Skeletal muscle cell (primary cell): ENCODE measurements around the gene GRSF1.
"Not testable (repeated sequence)": the region's sequence is repeated elsewhere in the genome, so short reads cannot be mapped to it uniquely, and the experiment has no call there.

Experiments used
- DNase-seq: peaks from one replicate; pipeline ENCODE4 v3.0.0-alpha.2; 2010; ENCODE audit warnings: low read depth
- H3K4me3 ChIP-seq: 2 replicates; pipeline ENCODE4 v1.5.1; 2011; ENCODE audit warnings: low read depth, mild to moderate bottlenecking, control low read depth, low read length, moderate library complexity

The GRSF1 gene, protein sequence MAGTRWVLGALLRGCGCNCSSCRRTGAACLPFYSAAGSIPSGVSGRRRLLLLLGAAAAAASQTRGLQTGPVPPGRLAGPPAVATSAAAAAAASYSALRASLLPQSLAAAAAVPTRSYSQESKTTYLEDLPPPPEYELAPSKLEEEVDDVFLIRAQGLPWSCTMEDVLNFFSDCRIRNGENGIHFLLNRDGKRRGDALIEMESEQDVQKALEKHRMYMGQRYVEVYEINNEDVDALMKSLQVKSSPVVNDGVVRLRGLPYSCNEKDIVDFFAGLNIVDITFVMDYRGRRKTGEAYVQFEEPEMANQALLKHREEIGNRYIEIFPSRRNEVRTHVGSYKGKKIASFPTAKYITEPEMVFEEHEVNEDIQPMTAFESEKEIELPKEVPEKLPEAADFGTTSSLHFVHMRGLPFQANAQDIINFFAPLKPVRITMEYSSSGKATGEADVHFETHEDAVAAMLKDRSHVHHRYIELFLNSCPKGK

DNA sequence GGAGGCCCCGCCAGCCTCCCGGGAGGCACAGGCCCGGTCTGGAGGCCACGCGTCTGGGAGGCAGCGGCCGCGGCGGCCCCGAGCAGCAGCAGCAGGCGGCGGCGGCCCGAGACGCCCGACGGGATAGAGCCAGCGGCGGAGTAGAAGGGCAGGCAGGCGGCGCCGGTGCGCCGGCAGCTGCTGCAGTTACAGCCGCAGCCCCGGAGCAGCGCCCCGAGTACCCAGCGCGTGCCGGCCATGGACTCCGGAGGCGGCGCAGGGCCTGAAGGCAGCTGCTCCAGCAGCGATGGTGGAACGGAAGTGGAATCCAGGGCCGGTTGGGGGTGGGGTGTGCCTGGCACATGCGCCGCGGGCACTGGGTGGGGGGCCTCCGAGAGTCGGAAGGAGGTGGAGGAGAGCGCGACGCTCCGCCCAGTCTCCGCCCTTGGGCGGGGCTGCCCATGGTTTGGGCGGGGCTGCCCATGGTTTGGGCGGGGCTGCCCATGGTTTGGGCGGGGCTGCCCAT is at the start of gene GRSF1:
GRSF1 (minus strand) TSS at position 302 of the 505 bp plus-strand sequence; CDS start at position 239, 63 bp downstream.
- peak; percentile 77 for DNase-seq
- peak within 1 kb of the TSS; percentile 95 for H3K4me3 ChIP-seq

DNA sequence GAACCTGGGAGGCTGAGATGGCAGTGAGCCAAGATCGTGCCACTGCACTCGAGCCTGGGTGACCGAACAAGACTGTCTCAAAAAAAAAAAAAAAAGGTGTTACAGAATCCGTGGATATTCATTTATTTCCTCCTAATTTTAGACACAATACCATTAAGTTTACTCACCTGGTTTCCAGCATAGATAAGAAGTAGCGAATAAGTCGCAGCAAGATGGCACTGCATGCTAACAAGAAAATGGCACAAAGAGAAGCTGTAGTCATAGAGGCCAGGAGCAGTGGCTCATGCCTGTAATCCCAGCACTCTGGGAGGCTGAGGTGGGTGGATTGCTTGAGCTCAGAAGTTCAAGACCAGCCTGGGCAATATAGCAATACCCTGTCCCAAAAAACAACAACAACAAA is 45.5 kb upstream of the GRSF1 start:
- no peak overlapping the region for H3K4me3 ChIP-seq
- DNase-seq, result no peak

DNA sequence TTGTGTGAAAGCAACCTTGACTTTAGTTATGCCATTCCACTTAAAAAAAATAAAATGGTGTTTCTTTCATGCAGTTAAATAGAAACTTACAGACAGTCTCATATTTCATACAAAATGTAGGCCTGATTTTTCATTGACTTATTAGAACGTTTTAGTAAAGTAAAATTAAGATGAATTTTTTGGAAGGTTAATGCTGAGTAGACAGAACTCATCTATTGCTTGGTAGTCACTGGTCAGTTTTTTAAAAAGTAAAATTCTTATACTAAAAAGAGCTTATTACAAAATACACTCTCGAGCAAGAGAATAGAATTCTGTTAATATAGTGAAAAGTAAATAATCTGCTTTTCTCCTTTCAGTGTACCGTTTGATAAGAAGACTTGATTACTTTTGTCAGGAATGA is 41.0 kb upstream of the GRSF1 start:
- H3K4me3 ChIP-seq, result no peak overlapping the region
- DNase-seq, result no peak

DNA sequence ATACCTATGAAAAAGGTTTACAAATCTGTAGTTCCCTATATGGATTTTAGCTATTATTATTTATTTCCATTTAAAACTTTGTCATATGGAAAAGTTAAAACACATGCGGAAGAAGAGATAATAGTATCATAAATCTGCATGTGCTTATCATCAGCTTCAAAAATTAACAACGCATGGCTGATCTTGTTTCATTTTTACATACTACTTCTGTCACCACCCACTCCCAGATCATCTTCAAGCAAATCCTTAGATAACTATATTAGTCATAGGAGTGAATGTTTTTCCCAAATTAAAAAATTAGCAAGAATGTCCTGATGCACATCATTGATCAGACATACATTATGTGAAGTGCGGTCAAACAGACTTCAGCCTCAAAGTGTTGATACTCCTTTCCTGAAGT is 37.9 kb upstream of the GRSF1 start:
- no peak overlapping the region for H3K4me3 ChIP-seq
- no peak for DNase-seq

DNA sequence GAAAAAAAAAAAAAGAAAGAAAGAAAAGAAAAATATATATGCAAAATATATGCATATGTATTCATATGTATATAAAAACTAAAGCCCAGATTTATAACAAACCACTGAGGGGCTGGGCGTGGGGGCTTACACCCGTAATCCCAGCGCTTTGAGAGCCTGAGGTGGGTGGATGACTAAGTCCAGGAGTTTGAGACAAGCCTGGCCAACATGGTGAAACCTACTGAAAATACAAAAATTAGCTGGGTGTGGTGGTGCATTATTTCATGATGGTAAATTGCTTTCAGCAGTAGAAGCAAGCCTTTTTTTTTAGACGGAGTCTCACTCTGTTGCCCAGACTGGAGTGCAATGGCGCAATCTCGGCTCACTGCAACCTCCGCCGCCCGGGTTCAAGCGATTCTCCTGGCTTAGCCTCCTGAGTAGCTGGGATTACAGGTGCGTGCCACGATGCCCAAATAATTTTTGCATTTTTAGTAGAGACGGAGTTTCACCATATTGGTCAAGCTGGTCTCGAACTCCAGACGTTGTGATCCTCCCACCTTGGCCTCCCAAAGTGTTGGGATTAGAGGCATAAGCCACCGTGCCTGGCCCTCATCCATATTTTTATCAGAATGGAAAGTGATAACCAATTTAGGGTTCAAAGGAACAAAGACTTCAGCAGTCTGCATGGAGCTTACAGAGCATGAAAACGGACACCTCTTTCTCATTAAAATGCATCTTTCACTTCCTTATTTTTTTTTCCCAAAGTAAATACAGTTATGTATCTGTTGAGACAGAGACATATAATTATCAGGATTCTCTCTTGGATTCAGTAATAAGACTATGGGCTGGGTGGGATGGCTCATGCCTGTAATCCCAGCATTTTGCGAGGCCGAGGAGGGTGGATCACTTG is 34.8 kb upstream of the GRSF1 start:
- H3K4me3 ChIP-seq, result no peak overlapping the region
- no peak for DNase-seq

DNA sequence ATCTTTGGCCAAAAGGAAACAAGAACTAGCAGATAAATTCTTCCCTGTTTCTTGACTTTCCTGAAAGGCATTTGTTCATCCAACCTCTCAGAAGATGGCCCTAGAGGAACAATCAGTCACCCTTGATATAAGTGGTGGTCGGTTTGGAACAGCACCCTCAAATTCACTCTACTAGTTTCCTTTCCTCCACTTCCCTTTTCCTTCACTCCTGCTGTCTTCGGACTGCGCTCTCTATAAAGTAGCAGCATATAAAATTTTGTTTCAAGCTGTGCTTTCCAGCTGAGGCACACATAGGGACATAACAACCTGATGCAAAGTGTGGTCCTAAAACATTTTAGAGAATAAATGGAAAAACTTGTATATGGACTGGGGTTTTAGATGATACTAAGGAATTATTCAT is 33.5 kb upstream of the GRSF1 start:
- DNase-seq, result no peak
- H3K4me3 ChIP-seq, result no peak overlapping the region

DNA sequence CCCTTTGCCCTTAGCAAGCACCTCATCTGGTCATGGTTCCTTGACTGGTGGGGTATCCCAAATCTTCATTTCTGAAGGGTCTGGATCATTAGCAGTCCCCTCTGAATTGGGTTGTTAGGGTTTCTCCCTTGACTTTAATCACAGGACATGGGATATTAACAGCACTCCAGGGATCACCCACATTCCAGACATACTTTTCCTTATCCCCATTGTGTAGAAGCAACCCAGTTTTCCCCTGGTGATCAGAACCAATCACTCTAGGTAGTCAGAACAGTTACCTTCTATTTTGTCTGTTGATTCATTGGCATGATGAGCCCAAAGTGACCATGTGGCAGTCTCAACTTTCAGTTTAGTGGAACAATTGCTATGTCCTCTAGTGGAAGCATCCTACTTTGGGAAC is 29.1 kb upstream of the GRSF1 start:
- no peak for DNase-seq
- H3K4me3 ChIP-seq, result no peak overlapping the region

DNA sequence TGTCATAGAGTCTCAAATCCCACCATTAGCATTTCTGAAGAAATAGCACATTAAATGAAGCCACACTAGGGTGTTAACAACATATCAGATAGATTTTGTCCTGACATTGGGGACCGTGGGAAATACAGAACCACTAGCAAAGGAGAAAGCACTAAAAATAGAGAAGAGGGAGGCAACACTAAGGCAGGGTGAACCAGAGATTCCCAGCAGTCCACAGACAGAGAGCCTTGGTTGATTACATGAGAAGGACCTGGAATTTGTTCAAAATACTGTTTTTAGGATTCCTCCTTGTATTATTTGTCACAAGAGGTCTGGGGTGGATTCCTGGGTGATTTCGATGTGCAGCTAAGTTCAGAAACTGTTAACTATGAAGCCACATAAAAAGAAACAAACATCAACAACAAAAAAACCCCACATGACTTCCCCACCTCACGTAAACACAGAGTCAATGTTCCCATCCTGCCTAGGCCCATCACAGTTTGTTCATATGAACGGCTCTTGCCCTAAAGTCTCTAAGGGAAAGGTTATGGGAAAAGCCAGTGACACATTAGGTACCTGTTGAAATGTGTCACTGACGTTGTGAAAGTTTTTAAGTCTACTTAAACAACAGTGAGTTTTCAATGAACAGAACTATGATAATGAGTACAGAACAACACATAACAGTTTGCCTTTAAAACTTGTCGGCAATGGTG is 23.6 kb upstream of the GRSF1 start:
- H3K4me3 ChIP-seq, result no peak overlapping the region
- DNase-seq, result no peak

DNA sequence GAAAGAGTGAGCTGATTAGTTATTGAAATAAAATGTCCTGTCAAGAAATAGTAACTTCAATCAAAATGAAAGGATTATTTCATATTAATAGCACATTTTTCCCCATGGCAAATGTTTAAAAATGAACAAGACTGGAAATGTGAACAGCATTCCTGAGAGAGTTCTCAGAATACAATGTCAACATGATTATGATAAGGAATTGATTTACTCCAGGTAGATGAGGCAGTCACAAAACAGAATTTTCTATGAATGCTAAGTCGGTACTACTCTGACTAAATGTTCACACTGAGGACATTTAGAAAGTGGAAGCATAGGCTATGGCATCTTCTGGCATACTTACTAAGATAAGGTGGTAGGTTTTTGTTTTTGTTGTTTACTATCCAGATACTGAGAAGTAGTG is 19.4 kb upstream of the GRSF1 start:
- H3K4me3 ChIP-seq, result no peak overlapping the region
- DNase-seq, result no peak

DNA sequence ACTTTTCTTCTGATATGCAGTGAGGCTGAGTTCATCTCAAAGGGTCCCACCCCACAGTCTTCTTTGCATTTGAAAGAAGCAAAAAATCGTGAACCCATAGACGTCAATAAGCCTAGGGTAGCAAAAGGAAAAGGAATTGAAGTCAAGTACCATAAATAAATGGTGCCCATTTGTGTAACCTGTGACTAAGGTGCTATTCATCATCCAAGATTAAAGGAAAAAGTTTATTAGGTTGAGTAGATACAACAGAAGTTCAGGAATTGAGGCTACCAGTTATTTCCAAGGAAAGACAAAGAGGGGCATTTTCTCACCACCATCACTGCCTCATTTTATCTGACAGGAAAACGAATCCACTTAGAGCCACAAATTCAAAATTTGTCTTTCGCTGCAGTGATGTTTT is 18.8 kb upstream of the GRSF1 start:
- H3K4me3 ChIP-seq, result no peak overlapping the region
- DNase-seq, result no peak

DNA sequence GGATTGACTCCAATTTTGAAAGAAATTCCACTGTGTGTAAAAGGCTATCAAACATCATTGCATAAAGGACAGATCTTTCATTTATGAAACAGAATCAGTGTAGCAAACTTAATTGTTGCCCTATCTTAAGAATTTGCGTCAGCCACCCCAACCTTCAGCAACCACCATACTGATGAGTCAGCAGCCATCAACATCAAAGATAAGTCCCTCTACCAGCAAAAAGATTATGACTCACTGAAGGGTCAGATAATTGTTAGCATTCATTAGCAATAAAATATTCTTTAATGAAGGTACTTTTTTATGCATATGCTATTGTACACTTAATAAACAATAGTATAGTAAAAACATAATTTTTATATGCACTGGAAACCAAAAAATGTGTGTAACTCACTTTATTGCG is 15.8 kb upstream of the GRSF1 start:
- no peak for DNase-seq
- H3K4me3 ChIP-seq, result no peak overlapping the region

DNA sequence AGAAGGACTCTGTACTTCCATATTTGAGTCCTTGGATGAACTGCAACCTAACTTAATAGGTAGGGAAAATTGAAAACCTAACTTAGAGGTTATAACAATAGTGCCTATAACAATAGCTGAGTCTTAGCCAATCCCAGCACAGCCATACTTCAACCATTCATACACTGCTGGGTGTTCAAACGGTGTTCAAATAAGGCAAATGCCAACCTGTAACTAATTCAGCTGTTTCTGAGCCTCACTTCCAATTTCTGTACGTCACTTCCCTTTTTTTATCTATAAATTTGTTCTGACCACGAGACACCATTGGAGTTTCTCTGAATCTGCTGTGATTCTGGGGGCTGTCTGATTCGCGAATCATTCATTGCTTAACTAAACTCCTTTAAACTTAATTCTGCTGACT is 9.6 kb upstream of the GRSF1 start:
- no peak overlapping the region for H3K4me3 ChIP-seq
- no peak for DNase-seq

DNA sequence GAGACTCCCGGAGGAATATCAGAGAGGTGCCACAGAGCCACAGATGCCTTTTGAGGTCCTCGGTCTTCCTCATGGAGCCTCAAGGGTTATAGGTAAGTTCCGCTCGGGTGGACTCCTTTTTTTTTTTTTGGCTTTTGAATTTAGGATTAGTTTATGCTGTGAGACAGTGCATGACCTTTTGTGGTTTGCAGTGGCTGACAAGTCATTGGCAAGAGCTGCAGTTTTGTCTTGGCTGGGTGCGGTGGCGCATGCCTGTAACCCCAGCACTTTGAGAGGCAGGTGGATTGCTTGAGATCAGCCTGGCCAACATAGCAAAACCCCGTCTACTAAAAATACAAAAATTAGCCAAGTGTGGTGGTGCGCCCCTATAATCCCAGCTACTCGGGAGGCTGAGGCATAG is 4.5 kb upstream of the GRSF1 start:
- DNase-seq, result no peak
- no peak overlapping the region for H3K4me3 ChIP-seq

DNA sequence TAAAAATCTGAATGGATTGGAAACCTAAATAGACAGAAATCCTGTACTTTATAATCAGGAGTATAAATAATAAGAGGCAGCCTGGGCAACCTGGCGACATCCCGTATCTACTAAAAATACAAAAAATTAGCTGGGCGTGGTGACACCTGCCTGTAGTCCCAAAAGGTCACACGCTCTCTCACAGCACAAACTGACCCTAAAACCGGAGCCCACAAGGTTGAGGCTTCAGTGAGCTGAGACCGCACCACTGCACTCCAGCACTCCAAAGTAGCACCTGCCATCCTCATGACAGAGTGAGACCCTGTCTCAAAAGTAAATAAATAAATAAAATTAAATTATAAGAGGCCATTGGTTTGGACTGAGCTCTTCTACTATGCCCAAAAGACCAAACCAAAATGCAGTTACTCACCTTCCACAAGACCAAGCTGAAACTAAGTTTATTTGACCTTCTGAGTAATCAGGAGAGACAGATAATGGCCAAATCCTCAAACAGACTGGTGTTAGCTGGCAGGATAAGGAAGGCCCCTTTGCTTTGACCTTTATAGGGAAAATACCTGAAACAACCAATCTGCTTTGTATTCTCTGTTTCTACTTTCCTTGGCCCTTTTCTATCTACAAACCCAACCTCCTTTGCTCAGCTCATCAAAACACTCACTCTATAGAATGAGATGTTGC is 3.2 kb upstream of the GRSF1 start:
- H3K4me3 ChIP-seq, result no peak overlapping the region
- no peak for DNase-seq

DNA sequence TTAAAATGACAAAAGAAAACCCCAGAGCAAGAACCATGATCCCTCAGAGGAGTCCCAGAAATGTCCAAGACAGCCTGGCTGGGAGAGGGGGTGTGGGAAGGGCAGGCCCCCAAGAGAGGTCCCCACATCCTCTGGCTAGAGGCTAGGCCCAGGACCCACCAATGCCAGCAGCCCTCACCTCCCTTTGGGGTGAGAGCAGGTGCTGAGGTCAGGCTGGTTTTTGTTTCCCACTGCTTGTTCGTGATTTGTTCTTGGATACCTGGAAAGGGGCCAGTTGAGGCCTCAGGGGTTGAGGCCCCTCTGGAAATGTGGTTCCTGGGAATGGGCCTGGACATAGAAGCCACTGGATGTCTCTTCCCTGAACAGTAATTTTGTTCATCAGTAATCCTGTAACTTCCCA is 2.3 kb upstream of the GRSF1 start:
- no peak for DNase-seq
- no peak overlapping the region for H3K4me3 ChIP-seq

DNA sequence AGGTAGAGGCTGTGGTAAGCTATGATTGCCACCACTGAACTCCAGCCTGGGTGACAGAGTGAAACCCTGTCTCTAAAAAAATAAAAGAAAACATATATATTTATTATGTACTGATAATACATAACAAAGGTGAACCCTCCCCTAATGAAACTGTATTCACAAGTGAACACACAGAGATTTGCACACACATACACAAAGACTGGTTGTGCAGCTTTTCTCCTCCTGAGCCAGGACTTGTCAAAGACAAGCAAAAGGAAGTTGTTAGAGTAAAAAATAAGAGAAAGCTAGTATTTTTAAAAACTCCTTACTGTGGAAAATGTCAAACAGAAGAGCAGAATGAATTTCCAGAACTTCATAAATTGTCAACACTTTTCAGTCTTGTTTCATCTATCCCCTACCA is 1.5 kb upstream of the GRSF1 start:
- no peak for DNase-seq

DNA sequence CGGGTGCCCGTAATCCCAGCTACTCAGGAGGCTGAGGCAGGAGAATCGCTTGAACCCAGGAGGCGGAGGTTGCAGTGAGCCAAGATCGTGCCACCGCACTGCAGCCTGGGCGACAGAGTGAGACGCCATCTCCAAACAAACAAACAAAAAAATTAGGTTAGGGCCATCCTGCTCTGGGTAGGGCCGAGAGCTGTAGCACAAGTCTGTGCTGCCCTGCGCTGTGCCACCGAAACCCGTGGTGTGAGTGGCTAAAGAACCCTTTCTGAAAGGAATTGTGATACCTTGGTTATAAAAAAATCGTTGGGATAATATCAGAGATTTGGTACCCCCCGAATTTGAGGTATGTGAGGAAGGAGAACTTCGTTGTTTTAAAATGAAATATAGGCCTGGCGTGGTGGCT is 941 bp upstream of the GRSF1 start:
- DNase-seq, H3K4me3 ChIP-seq: not testable (repeated sequence)

More for the DNA sequence above, 1.5 kb upstream of the GRSF1 start:
- no peak overlapping the region for H3K4me3 ChIP-seq

DNA sequence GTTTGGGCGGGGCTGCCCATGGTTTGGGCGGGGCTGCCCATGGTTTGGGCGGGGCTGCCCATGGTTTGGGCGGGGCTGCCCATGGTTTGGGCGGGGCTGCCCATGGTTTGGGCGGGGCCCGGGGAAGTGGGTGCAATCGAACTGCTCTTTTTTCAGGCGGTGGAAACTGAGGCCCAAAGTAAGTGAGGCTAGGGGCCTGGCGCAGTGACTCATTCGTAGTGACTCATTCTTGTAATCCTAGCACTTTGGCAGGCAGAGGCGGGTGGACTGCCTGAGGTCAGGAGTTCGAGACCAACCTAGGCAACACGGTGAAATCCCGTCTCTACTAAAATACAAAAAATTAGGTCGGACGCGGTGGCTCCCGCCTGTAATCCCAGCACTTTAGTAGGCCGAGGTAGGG is 447 bp upstream of the GRSF1 start:
- H3K4me3 ChIP-seq, DNase-seq: not testable (repeated sequence)
